Heart left ventricle (tissue), 13 donors: ENCODE measurements around the gene DCDC1.

Experiments used
- POLR2A ChIP-seq, 2 donors: fragments of 450-650 bp; IDR thresholded peaks; one replicate each; pipeline ENCODE4 v1.6.1; 2017; ENCODE audit warnings: antibody characterized with exemption in 2 of 2, mild to moderate bottlenecking in 2 of 2, moderate library complexity in 2 of 2
- TF ChIP-seq, protein P1 (sequence below), 12 donors: fragments of 200-600 bp; sonication (generic) in 4 of 12; IDR thresholded peaks; one replicate each; pipeline versions ENCODE4 v1.5.0 to v1.8.0; 2018 to 2022; ENCODE audit warnings: antibody characterized with exemption in 12 of 12, mild to moderate bottlenecking in 5 of 12
- donor health status: ischemic (EF 13 %, LVEDD 7.1; RV severe dilation, severe dysfunction).
- donor health status: DM: no; HTN: yes; CAD: no.
- donor health status: DM: no; HTN: no; CAD: no.
- donor health status: ischemic (EF 25% LVEDD 6.9; RV normal size, moderate dysfunction).
- donor health status: ischemic (EF 25% LVEDD 5.7; RV mildly dilated, moderate dysfunction).
- donor health status: ischemic (EF 35%, LVEDD 5.7; RV mildly dilated, moderate dysfunction).
- donor health status: nonischemic (EF 11% LVEDD 7.7; RV severe dilation, severe dysfunction).
- donor health status: DM: yes; HTN: yes; CAD: no.
- donor health status: PGD.
- donor health status: ischemic (EF 29% LVEDD 5.4; RV normal size, mild dysfunction).
- donor health status: nonischemic (EF 23%, LVEDD 6.1; RV moderate dilation, normal function).

DNA sequence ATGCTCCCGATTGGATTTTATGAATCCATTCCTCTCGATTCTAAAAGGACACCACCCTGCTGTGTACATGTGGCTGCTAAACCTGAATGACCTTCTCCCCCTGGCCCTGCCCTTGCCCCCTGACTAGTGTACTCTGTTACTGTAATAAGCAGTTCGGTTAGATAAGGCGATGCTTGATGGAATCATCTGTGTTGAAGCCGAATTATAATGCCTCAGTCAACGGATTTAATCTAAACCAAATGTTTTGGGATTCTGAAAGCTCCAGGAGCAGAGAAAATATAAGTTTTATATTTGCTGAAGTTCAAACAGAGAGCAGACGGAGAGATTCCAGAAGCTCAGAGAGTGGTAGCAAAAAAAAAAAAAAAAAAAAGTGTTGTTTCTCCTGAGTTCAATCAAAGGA is 508.0 kb downstream of the DCDC1 start:
- no peak for TF ChIP-seq POLR2A (IDR thresholded peaks at IDR 0.05)
- TF ChIP-seq, protein P1, sequence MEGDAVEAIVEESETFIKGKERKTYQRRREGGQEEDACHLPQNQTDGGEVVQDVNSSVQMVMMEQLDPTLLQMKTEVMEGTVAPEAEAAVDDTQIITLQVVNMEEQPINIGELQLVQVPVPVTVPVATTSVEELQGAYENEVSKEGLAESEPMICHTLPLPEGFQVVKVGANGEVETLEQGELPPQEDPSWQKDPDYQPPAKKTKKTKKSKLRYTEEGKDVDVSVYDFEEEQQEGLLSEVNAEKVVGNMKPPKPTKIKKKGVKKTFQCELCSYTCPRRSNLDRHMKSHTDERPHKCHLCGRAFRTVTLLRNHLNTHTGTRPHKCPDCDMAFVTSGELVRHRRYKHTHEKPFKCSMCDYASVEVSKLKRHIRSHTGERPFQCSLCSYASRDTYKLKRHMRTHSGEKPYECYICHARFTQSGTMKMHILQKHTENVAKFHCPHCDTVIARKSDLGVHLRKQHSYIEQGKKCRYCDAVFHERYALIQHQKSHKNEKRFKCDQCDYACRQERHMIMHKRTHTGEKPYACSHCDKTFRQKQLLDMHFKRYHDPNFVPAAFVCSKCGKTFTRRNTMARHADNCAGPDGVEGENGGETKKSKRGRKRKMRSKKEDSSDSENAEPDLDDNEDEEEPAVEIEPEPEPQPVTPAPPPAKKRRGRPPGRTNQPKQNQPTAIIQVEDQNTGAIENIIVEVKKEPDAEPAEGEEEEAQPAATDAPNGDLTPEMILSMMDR (IDR thresholded peaks at IDR 0.05): no peak
